Pancreas (tissue), 10 donors: ENCODE measurements around the gene LRRC45. TPM values are rescaled to one million over a fixed set of nuclear protein-coding genes. Genes with fewer than 3 reads are reported as not detected.

Experiments
- ATAC-seq, 4 donors: fragments of 200-7000 bp; cut with Tn5 transposase; one replicate each; pipeline versions ENCODE4 v1.8.0 to v1.9.1; 2020; ENCODE audit warnings: mild to moderate bottlenecking in 4 of 4, moderate library complexity in 4 of 4
- DNase-seq, 6 donors: peaks; one replicate each; pipeline ENCODE4 v3.0.0-alpha.2; 2020
- FAIRE-seq: peaks from 2 replicates; lab custom pipeline; 2012; peaks lifted over from hg19 to GRCh38; lab: Jason Lieb, UNC
- H3K27ac ChIP-seq, 4 donors: fragments of 200-600 bp; sonication (generic); 1 replicate in 3 of 4; 2 replicates in 1 of 4; pipeline versions ENCODE4 v1.5.0 to v1.8.0; 2020
- H3K27me3 ChIP-seq, 4 donors: fragments of 200-600 bp; one replicate each; pipeline ENCODE4 v1.8.0; 2021
- H3K36me3 ChIP-seq, 3 donors: fragments of 200-600 bp; sonication (generic) in 1 of 3; one replicate each; pipeline versions ENCODE4 v1.5.0 to v1.8.0; 2020 to 2021
- H3K4me1 ChIP-seq, 3 donors: fragments of 200-600 bp; one replicate each; pipeline ENCODE4 v1.8.0; 2021
- H3K4me3 ChIP-seq, 4 donors: fragments of 200-600 bp; sonication (generic) in 2 of 4; one replicate each; pipeline versions ENCODE4 v1.5.0 to v1.8.0; 2020 to 2021
- H3K9me3 ChIP-seq, 4 donors: fragments of 200-600 bp; one replicate each; pipeline ENCODE4 v1.8.0; 2021
- WGBS, 2 donors: extraction: QIAGEN DNeasy Blood & Tissue Kit; methylation state at CpG; one replicate each; pipeline ENCODE4 v1.1.7; 2013; 5-methylcytosine and 5-hydroxymethylcytosine counted together
- intact Hi-C, 3 donors: fragments of 100-400 bp; cut with DNase I; formaldehyde crosslinking; loops; one replicate each; pipeline versions ENCODE4 v1.11.1 to v1.14.2; 2022
- polyA plus RNA-seq, 2 donors: library from polyadenylated mRNA; stranded (reverse); fragments of 200-250 nt; gene quantifications; one replicate each; pipeline ENCODE4 v1.2.3, GENCODE V29; 2013
- total RNA-seq, 6 donors: library from RNA; stranded (reverse); fragmentation: NEBNext Ultra II Directional in 4 of 6; extraction: Animal tissue kit (Norgen Biotek cat#: 25700) in 4 of 6; gene quantifications; one replicate each; pipeline versions ENCODE4 v1.2.1 to v1.2.4, GENCODE V29; 2021 to 2023
- TF ChIP-seq, protein P1 (sequence below), 4 donors: fragments of 200-600 bp; sonication (generic) in 3 of 4; IDR thresholded peaks; one replicate each; pipeline versions ENCODE4 v1.5.0 to v1.8.0; 2021; ENCODE audit warnings: antibody characterized with exemption in 4 of 4
- donor health status: healthy with polysubstance abuse.
- donor health status: DM: no; HTN: no; CAD: no; lungs with moderate emphysema.
- donor health status: DM: no; HTN: no; CAD: no.
- donor health status: control.
- donor health status: control.
- donor health status: Bipolar disorder and iron deficiency.
- donor health status: DM: yes; HTN: yes; CAD: no.
- donor health status: DM: no; HTN: no; CAD: no.
- donor health status: DM: no; HTN: no; CAD: no.
- donor health status: DM: yes; HTN: yes; CAD: no.

Gene LRRC45
- total and polyA plus RNA-seq, 8 donors, result 5.3 to 21.6 (median 7.0) TPM

DNA sequence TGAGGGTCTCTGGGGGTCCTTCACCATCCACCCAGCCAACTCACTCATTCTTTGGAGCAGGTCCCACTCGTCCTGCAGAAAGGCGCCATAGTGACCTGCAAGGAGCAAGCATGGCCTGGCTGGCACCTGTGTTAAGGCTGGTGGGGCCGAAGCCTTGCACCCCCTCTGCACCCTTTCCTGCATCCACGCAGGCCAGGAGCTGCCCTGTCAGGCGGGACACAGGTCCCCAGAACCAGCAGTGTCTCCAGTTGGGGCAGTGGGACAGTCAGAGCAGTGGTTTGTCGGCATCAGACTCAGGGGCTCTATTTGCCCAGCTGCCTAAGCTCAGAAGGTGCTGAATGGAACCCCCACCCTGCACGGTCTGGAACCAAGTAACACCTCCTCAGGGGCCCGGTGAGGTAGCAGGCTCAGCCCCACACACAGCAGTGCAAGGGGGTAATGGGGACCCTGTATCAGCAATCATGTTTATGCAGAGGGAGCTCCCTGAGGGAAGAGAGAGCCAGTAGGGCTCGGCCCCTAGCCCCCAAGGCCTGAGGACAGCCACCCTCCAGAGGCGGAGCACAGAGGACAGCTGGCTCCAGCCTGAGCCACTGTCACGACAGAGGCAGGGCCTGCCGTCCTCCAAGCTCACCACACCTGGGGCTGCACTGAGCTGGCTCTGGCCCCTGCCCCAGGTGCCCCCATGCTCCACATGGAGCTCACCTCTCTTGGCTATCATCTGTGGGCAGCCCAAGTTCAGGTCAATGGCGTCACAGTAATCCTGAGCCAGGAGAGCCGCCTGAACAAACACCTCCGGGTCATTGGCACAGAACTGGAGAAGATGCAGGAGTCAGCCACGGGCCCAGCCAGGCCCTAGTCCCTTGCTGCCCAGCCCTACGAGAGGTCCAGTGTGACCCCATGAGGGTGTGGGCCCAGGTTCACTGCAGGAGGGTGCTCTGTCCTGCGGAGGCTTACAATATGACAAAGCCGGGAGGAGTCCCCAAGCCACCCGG is 40.6 kb downstream of the LRRC45 start:
- 65 to 69% methylated on average over 20 of the region's 20 CpGs for WGBS, 2 donors
- ATAC-seq (no peak), DNase-seq (peak in 2 of 6 donors; percentile 29 to 67), FAIRE-seq (no peak)
- peaks cover 0 to 18% (median 0%) of the 10 kb centered on the region in 3 donors for H3K36me3 ChIP-seq
- peaks cover 0 to 16% (median 15%) of the 10 kb centered on the region in 3 donors for H3K4me1 ChIP-seq
- H3K4me3 ChIP-seq, result peak overlapping the region in 2 of 4 donors; percentile 91 to 95
- H3K27me3 ChIP-seq, result no peaks in the 10 kb centered on the region
- H3K27ac ChIP-seq, result no peak overlapping the region
- TF ChIP-seq, protein P1, sequence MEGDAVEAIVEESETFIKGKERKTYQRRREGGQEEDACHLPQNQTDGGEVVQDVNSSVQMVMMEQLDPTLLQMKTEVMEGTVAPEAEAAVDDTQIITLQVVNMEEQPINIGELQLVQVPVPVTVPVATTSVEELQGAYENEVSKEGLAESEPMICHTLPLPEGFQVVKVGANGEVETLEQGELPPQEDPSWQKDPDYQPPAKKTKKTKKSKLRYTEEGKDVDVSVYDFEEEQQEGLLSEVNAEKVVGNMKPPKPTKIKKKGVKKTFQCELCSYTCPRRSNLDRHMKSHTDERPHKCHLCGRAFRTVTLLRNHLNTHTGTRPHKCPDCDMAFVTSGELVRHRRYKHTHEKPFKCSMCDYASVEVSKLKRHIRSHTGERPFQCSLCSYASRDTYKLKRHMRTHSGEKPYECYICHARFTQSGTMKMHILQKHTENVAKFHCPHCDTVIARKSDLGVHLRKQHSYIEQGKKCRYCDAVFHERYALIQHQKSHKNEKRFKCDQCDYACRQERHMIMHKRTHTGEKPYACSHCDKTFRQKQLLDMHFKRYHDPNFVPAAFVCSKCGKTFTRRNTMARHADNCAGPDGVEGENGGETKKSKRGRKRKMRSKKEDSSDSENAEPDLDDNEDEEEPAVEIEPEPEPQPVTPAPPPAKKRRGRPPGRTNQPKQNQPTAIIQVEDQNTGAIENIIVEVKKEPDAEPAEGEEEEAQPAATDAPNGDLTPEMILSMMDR (IDR thresholded peaks at IDR 0.05), result no peak
- no peaks in the 10 kb centered on the region for H3K9me3 ChIP-seq
- intact Hi-C loops, result no loop called here

DNA sequence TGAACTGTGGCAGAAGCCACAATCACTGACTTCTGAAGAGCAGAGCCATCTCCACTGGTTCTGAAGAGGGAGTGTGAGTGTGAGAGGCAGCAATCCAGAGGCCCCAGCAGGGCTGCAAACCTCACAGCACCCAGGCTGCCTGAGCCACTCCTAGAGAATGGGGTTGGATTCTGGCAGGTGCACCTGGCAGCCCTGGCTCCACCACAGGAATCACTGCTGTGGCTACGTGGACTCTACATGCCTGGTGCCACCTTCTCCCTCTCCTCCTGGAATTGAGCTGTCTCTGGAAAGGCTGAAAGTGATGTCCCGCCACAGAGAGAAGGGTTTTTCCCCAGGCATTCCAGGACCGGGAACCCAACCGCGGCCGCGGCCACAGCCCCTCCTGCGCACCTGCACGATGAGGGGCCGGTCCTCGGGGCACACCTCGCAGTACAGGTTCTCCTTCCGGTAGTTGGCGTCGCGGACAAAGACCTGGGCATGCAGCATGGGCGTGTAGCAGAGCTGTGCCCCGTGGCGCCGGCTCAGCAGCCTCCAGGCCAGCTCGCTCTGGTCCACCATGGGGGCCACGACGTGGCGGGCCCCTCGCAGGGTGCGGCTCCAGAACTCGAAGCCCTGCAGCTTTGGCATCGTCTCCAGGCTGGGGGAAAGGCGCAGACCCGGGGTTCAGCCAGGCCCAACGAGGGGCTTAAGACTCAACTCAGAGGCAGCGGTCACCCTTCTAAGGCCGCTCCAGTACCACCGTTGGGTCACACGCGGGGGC is 41.5 kb downstream of the LRRC45 start:
- peak overlapping the region; percentile 55 to 95 (median 89) for H3K4me3 ChIP-seq
- 7 to 9% methylated on average over 36 of the region's 36 CpGs for WGBS, 2 donors
- H3K9me3 ChIP-seq, result no peaks in the 10 kb centered on the region
- peak overlapping the region in 1 of 4 donors; percentile 26 for H3K27ac ChIP-seq
- TF ChIP-seq, protein P1 (IDR thresholded peaks at IDR 0.05), result no peak
- peaks cover 0 to 16% (median 15%) of the 10 kb centered on the region in 3 donors for H3K4me1 ChIP-seq
- intact Hi-C loops, result no loop called here
- peak in 1 of 6 donors; percentile 80 for DNase-seq
- peak; percentile 14 to 60 (median 51) for ATAC-seq
- peaks cover 0 to 17% (median 0%) of the 10 kb centered on the region in 3 donors for H3K36me3 ChIP-seq
- no peak for FAIRE-seq
- H3K27me3 ChIP-seq, result no peaks in the 10 kb centered on the region

DNA sequence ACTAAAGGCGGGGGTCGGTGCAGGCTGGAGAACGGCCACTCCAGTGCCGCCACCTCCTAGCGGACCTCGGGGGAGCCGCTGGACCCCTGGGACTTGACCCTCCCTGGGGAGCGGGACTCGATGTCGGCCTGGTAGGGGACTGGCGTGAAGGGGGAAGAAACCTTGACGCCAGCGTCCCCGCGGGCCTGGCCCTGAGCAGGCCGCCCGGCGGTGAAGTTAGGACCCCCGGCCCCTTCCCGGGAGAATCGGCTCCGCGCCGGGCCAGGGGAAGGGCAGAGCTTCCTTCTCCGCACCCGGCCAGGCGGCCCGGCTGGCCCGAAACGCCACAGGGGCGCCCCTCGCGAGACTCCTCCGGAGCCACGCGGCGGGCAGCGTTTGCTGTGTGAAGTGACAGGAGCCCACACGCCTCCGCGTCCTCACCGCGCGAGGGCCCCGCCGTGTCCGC is 42.1 kb downstream of the LRRC45 start:
- Histone ChIP-seq H3K27ac (peak overlapping the region in 3 of 4 donors; percentile 10 to 44 (median 26)), H3K4me1 (peaks cover 0 to 16% (median 15%) of the 10 kb centered on the region in 3 donors), H3K27me3 (no peaks in the 10 kb centered on the region), H3K4me3 (peak overlapping the region; percentile 55 to 95 (median 89)), H3K36me3 (peaks cover 0 to 11% (median 0%) of the 10 kb centered on the region in 3 donors), H3K9me3 (no peaks in the 10 kb centered on the region)
- no peak for FAIRE-seq
- 0% methylated on average over 21 to 47 of the region's 47 CpGs for WGBS, 2 donors
- DNase-seq, result peak in 2 of 6 donors; percentile 47 to 82
- ATAC-seq, result peak in 3 of 4 donors; percentile 4 to 24 (median 5)
- intact Hi-C loops, result no loop called here
- TF ChIP-seq, protein P1 (IDR thresholded peaks at IDR 0.05), result no peak

DNA sequence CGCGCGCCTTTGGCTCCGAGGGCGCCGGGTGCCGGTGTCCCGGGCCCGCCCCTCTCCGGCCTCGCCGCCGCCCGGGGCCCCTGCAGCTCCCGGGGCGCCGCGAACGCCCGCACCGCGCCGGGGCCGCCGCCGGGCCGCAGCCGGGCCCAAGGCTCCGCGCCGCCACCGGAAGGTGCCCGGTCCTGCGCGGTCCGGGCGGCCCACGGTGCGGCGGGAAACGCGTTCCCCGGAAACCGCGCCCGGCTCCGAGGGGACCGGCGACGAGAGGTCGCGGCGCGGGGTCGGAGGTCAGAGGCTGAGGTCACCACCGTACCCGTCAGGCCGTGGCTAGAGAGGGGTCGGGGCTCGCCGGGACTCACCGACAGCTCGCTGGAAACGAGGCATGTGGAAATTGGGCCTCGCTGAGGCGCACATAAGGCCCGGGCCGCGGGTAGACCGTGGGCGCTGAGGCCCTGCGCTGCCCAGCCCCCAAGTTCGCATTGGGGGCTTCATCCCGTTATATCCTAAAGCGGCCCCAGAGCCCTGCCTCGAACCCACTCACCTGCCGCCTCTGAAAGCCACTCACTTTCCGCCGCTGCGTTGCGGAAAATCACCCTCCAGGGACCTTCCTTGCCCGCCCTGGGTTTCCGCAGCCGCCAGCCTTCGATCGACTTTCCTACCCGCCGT is 42.7 kb downstream of the LRRC45 start, which contains the start of gene DUS1L:
Gene DUS1L (minus strand): TSS at position 167 of the 666 bp plus-strand sequence. CDS start 745 bp downstream, outside the sequence.
- peak within 1 kb of the TSS; percentile 55 to 95 (median 89) for H3K4me3 ChIP-seq
- peaks cover 0 to 6% (median 0%) of the 10 kb centered on the region in 3 donors for H3K36me3 ChIP-seq
- FAIRE-seq, result no peak
- ATAC-seq, result peak; percentile 89 to 93 (median 92)
- peak in 5 of 6 donors; percentile 54 to 91 (median 81) for DNase-seq
- TF ChIP-seq, protein P1 (IDR thresholded peaks at IDR 0.05), result no peak
- no peaks in the 10 kb centered on the region for H3K9me3 ChIP-seq
- H3K27me3 ChIP-seq, result no peaks in the 10 kb centered on the region
- WGBS, 2 donors, result 8 to 10% methylated on average over 63 to 88 of the region's 88 CpGs
- peaks cover 0 to 16% (median 15%) of the 10 kb centered on the region in 3 donors for H3K4me1 ChIP-seq
- intact Hi-C loops, result no loop called here
- H3K27ac ChIP-seq, result peak within 1 kb of the TSS; percentile 69 to 79 (median 72)
